Prostate gland (tissue), 2 donors: Measurements from ENCODE around the gene SMC4. TPM values are rescaled to one million over a fixed set of nuclear protein-coding genes. Genes with fewer than 3 reads are reported as not detected.
"Not testable (repeated sequence)": the region's sequence is repeated elsewhere in the genome, so short reads cannot be mapped to it uniquely, and the experiment has no call there.

Experiments
- DNase-seq: peaks from one replicate; pipeline ENCODE4 v3.0.0-alpha.2; 2019; ENCODE audit warnings: low spot score
- H3K27ac ChIP-seq, 2 donors: fragments of 200-600 bp; sonication (generic); 2 replicates each; pipeline ENCODE4 v1.5.1; 2017 to 2019
- H3K27me3 ChIP-seq: fragments of 200-600 bp; sonication (generic); replicated peaks from 2 replicates; pipeline ENCODE4 v1.5.1; 2019; ENCODE audit not compliant: insufficient read depth
- H3K36me3 ChIP-seq, 2 donors: fragments of 200-600 bp; sonication (generic); 1 replicate in 1 of 2; 2 replicates in 1 of 2; pipeline versions ENCODE4 v1.5.1 to v1.8.1; 2017 to 2019
- H3K4me1 ChIP-seq: fragments of 200-600 bp; sonication (generic); replicated peaks from 2 replicates; pipeline ENCODE4 v1.5.1; 2019
- H3K4me3 ChIP-seq, 2 donors: fragments of 200-600 bp; sonication (generic); 2 replicates each; pipeline ENCODE4 v1.5.1; 2017 to 2019
- H3K9me3 ChIP-seq: fragments of 200-600 bp; sonication (generic); 2 replicates; pipeline ENCODE4 v1.5.1; 2017
- POLR2A ChIP-seq: fragments of 450-650 bp; IDR thresholded peaks from one replicate; pipeline ENCODE4 v1.6.1; 2016; ENCODE audit warnings: antibody characterized with exemption, mild to moderate bottlenecking
- POLR2AphosphoS5 ChIP-seq: sonication (generic); formaldehyde crosslinking; IDR thresholded peaks from one replicate; pipeline ENCODE4 v1.6.1; 2017; ENCODE audit warnings: antibody characterized with exemption
- WGBS: methylation state at CpG from one replicate; pipeline ENCODE4 v1.1.5; 2018; 5-methylcytosine and 5-hydroxymethylcytosine counted together
- intact Hi-C: fragments of 100-400 bp; cut with DNase I; formaldehyde crosslinking; loops from one replicate; pipeline ENCODE4 v1.14.2; 2022
- total RNA-seq, 2 donors: library from RNA; depleted of rRNA; stranded (reverse); fragments of >200 nt; gene quantifications; one replicate each; pipeline ENCODE4 v1.1.0, GENCODE V29; 2016
- TF ChIP-seq, protein P1 (sequence below), 4 experiments: fragments of 200-600 bp in 2 of 4; fragments of 450-650 bp in 2 of 4; sonication (generic) in 2 of 4; IDR thresholded peaks; 1 replicate in 3 of 4; 2 replicates in 1 of 4; pipeline ENCODE4 v1.5.1; 2016 to 2019; ENCODE audit warnings: antibody characterized with exemption in 4 of 4, mild to moderate bottlenecking in 2 of 4, moderate library complexity in 2 of 4

The SMC4 gene
- total RNA-seq, 2 donors from 2014 or later: 13.8 to 40.4 TPM

DNA sequence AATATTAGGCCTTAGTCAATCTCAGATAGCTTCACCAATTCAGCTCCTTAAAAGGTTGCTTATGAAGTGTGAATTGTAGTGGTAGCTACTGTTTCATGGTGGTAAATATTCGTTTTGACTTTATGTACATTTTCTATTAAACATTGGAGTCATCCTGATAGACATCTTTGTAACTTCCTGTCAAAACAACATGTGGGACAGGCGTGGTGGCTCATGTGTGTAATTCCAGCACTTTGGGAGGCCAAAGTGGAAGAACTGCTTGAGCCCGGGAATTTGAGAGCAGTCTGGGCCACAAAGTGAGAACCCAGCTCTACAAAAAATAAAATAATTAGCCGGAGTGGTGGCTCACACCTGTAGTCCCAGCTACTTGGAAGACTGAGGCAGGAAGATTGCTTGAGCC is 52.2 kb downstream of the SMC4 start:
- H3K4me3 ChIP-seq: no peak overlapping the region
- no peaks in the 10 kb centered on the region for H3K9me3 ChIP-seq
- TF ChIP-seq POLR2A (no peak), POLR2AphosphoS5 (no peak)
- TF ChIP-seq, protein P1, sequence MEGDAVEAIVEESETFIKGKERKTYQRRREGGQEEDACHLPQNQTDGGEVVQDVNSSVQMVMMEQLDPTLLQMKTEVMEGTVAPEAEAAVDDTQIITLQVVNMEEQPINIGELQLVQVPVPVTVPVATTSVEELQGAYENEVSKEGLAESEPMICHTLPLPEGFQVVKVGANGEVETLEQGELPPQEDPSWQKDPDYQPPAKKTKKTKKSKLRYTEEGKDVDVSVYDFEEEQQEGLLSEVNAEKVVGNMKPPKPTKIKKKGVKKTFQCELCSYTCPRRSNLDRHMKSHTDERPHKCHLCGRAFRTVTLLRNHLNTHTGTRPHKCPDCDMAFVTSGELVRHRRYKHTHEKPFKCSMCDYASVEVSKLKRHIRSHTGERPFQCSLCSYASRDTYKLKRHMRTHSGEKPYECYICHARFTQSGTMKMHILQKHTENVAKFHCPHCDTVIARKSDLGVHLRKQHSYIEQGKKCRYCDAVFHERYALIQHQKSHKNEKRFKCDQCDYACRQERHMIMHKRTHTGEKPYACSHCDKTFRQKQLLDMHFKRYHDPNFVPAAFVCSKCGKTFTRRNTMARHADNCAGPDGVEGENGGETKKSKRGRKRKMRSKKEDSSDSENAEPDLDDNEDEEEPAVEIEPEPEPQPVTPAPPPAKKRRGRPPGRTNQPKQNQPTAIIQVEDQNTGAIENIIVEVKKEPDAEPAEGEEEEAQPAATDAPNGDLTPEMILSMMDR (IDR thresholded peaks at IDR 0.05): no peak
- no peak overlapping the region for H3K27ac ChIP-seq
- H3K4me1 ChIP-seq: no peaks in the 10 kb centered on the region
- intact Hi-C loops: no loop called here
- H3K36me3 ChIP-seq: no peaks in the 10 kb centered on the region
- no peaks in the 10 kb centered on the region for H3K27me3 ChIP-seq
- 82% methylated on average over 4 of the region's 4 CpGs for WGBS
- DNase-seq: no peak

DNA sequence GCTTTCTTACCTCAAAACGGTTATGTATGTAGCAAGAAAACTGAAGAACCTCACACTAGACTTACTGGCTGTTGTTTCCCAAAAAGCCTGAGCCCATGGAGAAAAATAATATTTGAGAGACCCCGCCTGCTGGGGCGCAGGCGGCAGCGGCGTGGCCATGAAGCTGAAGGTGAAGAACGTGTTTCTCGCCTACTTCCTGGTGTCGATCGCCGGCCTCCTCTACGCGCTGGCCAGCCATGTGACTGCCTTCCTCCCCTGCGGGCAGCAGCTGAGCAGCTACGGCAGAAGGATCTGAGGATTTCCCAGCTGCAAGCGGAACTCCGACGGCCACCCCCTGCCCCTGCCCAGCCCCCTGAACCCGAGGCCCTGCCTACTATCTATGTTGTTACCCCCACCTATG is 52.8 kb downstream of the SMC4 start:
- intact Hi-C loops, DNase-seq, H3K4me1 ChIP-seq, H3K4me3 ChIP-seq, H3K36me3 ChIP-seq, H3K27me3 ChIP-seq, H3K9me3 ChIP-seq, H3K27ac ChIP-seq: not testable (repeated sequence)
- 99% methylated on average over 15 of the region's 19 CpGs for WGBS

DNA sequence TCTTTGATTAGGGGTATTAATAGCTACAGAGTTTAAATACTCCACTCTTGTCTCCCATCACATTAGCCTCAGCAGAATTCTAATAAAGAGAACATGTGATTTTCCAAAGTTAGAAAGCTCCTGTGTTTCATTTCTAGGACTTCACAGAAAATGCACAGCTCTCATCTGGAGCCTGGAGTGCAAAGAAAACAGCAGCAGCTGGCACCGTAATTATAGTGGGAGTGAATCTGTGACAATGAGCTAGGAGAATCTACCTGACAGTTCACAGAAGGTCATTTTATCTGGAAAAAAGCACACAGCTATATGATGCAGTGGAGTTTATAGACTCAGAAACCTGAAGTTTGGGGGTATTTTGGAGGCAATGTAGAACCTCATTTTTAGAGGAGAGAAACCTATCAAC is 55.5 kb downstream of the SMC4 start:
- no peaks in the 10 kb centered on the region for H3K36me3 ChIP-seq
- no peaks in the 10 kb centered on the region for H3K4me1 ChIP-seq
- H3K27ac ChIP-seq: no peak overlapping the region
- 59% methylated on average over 1 of the region's 1 CpG for WGBS
- TF ChIP-seq POLR2A (no peak), POLR2AphosphoS5 (no peak)
- TF ChIP-seq, protein P1 (IDR thresholded peaks at IDR 0.05): no peak
- no peaks in the 10 kb centered on the region for H3K27me3 ChIP-seq
- no peak overlapping the region for H3K4me3 ChIP-seq
- DNase-seq: no peak
- intact Hi-C loops: no loop called here
- H3K9me3 ChIP-seq: no peaks in the 10 kb centered on the region

DNA sequence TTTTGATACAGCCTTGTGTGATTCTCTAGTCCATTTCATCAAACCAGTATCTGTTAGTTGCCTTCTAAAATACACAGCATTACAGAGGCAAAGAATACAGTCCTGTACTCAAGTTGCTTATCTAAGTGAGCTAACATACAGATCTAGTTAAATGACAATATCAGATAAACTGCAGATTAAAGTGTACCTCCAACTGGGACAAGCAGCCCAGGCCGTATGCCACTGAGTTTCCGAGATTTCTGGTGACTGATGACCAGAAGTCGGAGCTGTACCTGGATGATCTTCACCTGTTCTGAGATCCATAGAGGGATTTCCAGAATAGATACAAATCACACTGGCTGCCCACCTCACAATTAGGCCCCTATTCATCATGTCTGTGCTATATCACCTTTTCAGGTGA is 56.4 kb downstream of the SMC4 start:
- DNase-seq: no peak
- TF ChIP-seq POLR2AphosphoS5: no peak
- no peak for TF ChIP-seq POLR2A
- TF ChIP-seq, protein P1 (IDR thresholded peaks at IDR 0.05): no peak

DNA sequence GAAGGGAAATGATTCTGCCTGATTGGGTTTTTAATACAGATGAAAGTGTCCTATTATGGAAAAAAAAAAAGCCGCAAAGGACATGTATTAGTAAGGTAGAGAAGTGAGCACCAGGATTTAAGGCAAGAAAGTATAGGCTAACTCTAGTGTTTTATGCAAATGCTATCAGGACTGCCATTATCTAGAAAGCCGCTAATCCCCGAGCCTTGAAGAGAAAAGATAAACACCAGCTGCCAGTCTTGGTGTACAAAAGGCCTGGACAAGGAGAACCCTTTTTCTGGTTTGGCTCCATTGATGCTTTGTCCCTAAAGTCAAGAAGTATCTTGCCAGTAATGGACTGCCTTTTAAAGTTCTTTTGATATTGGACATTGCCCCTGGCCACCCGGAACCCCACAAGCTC is 58.7 kb downstream of the SMC4 start:
- no peaks in the 10 kb centered on the region for H3K4me1 ChIP-seq
- intact Hi-C loops: no loop called here
- WGBS: 79% methylated on average over 4 of the region's 4 CpGs
- no peaks in the 10 kb centered on the region for H3K36me3 ChIP-seq
- no peak for DNase-seq
- no peak overlapping the region for H3K27ac ChIP-seq
- TF ChIP-seq POLR2AphosphoS5: no peak
- no peaks in the 10 kb centered on the region for H3K9me3 ChIP-seq
- H3K27me3 ChIP-seq: no peaks in the 10 kb centered on the region
- no peak overlapping the region for H3K4me3 ChIP-seq

More for the DNA sequence above, 56.4 kb downstream of the SMC4 start:
- Histone ChIP-seq H3K36me3 (no peaks in the 10 kb centered on the region), H3K4me1 (no peaks in the 10 kb centered on the region), H3K27ac (no peak overlapping the region), H3K4me3 (no peak overlapping the region), H3K9me3 (no peaks in the 10 kb centered on the region), H3K27me3 (no peaks in the 10 kb centered on the region)
- WGBS: 68% methylated on average over 3 of the region's 3 CpGs
- intact Hi-C loops: no loop called here

DNA sequence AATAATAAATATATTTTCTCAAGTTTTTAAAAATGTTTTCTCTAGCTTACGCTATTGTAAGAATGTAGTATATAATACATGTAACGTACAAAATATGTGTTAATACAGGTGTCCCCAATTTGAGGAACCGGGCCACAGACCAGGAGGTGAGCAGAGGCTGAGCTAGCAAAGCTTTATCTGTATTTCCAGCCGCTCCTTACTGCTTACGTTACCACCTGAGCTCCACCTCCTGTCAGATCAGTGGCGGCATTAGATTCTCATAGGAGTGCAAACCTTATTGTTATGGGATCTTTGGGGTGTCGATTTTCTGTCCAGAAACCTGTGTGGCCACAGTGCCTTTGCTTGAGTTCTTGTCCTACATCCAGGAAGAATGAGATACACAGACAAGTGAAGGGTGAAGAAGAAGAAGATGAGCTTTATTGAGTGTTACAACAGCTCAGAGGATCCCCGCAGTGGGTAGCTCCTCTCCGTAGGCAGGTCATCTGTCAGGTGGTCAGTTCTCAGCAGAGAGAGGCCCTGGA is 60.1 kb downstream of the SMC4 start:
- Histone ChIP-seq H3K4me3 (no peak overlapping the region), H3K27ac (no peak overlapping the region), H3K9me3 (no peaks in the 10 kb centered on the region), H3K27me3 (no peaks in the 10 kb centered on the region), H3K4me1 (no peaks in the 10 kb centered on the region), H3K36me3 (no peaks in the 10 kb centered on the region)
- 90% methylated on average over 9 of the region's 9 CpGs for WGBS
- TF ChIP-seq, protein P1 (IDR thresholded peaks at IDR 0.05): no peak
- no peak for TF ChIP-seq POLR2A
- no peak for TF ChIP-seq POLR2AphosphoS5
- no peak for DNase-seq
- intact Hi-C loops: no loop called here
